Liver (tissue), 9 donors: ENCODE results near the gene KSR2. TPM values are rescaled to one million over a fixed set of nuclear protein-coding genes. Genes with fewer than 3 reads are reported as not detected.

ENCODE experiments used
- DNase-seq: peaks from one replicate; pipeline ENCODE4 v3.0.0-alpha.2; 2017; ENCODE audit warnings: low spot score
- H3K27ac ChIP-seq, 2 donors: one replicate each; pipeline ENCODE4 v1.7.0; 2013; ENCODE audit warnings: inconsistent platforms in 2 of 2, low read length in 2 of 2, control low read depth in 1 of 2, low read depth in 1 of 2, mild to moderate bottlenecking in 1 of 2
- H3K27me3 ChIP-seq, 4 donors: one replicate each; pipeline versions ENCODE4 v1.6.1 to v1.7.0; 2013; ENCODE audit warnings: low read length in 3 of 4, inconsistent platforms in 1 of 4, mild to moderate bottlenecking in 1 of 4, moderate library complexity in 1 of 4; ENCODE audit not compliant: control insufficient read depth in 4 of 4, insufficient read depth in 4 of 4
- H3K36me3 ChIP-seq, 4 donors: one replicate each; pipeline versions ENCODE4 v1.6.1 to v1.7.0; 2013; ENCODE audit warnings: low read length in 3 of 4, mild to moderate bottlenecking in 3 of 4, low read depth in 1 of 4, moderate library complexity in 1 of 4; ENCODE audit not compliant: control insufficient read depth in 4 of 4, insufficient read depth in 3 of 4
- H3K4me1 ChIP-seq, 4 donors: one replicate each; pipeline versions ENCODE4 v1.6.1 to v1.7.0; 2013; ENCODE audit warnings: low read length in 3 of 4, mild to moderate bottlenecking in 3 of 4, moderate library complexity in 1 of 4; ENCODE audit not compliant: control insufficient read depth in 4 of 4, insufficient read depth in 4 of 4
- H3K4me3 ChIP-seq, 3 donors: one replicate each; pipeline versions ENCODE4 v1.6.1 to v1.7.0; 2013; ENCODE audit warnings: low read length in 3 of 3, control low read depth in 1 of 3, low read depth in 1 of 3, mild to moderate bottlenecking in 1 of 3
- H3K9ac ChIP-seq, 2 donors: one replicate each; pipeline ENCODE4 v1.7.0; 2013; ENCODE audit warnings: low read length in 2 of 2, mild to moderate bottlenecking in 2 of 2, moderate library complexity in 2 of 2, control low read depth in 1 of 2, low read depth in 1 of 2
- H3K9me3 ChIP-seq, 4 donors: one replicate each; pipeline versions ENCODE4 v1.6.1 to v1.7.0; 2013; ENCODE audit warnings: low read length in 3 of 4; ENCODE audit not compliant: control insufficient read depth in 4 of 4
- EGR1 ChIP-seq, 2 donors: IDR thresholded peaks; 2 replicates each; pipeline ENCODE4 v1.6.1; 2016 to 2018; ENCODE audit warnings: antibody characterized with exemption in 2 of 2, low read depth in 2 of 2
- HNF4G ChIP-seq: IDR thresholded peaks from 2 replicates; pipeline ENCODE4 v1.6.1; 2016; ENCODE audit warnings: antibody characterized with exemption
- RAD21 ChIP-seq, 2 donors: IDR thresholded peaks; 2 replicates each; pipeline ENCODE4 v1.6.1; 2016; ENCODE audit warnings: antibody characterized with exemption in 2 of 2, mild to moderate bottlenecking in 2 of 2
- REST ChIP-seq: IDR thresholded peaks from 2 replicates; pipeline ENCODE4 v1.6.1; 2016; ENCODE audit warnings: antibody characterized with exemption, mild to moderate bottlenecking
- YY1 ChIP-seq: IDR thresholded peaks from 2 replicates; pipeline ENCODE4 v1.6.1; 2016; ENCODE audit warnings: antibody characterized with exemption, mild to moderate bottlenecking
- WGBS: extraction: QIAGEN DNeasy Blood & Tissue Kit; methylation state at CpG from one replicate; pipeline ENCODE4 v1.1.7; 2013; 5-methylcytosine and 5-hydroxymethylcytosine counted together
- polyA plus RNA-seq, 2 donors: library from polyadenylated mRNA; stranded (reverse) in 1 of 2; unstranded in 1 of 2; fragments of 200-250 nt in 1 of 2; fragments of >200 nt in 1 of 2; fragmentation: Nextera tagmentation in 1 of 2; extraction: Ambion mirVana in 1 of 2; gene quantifications; one replicate each; pipeline versions ENCODE4 v1.2.1 to v1.2.3, GENCODE V29; 2013 to 2015
- total RNA-seq, 2 donors: library from RNA; depleted of rRNA; stranded (reverse); fragments of >200 nt; gene quantifications; one replicate each; pipeline ENCODE4 v1.2.3, GENCODE V29; 2014
- TF ChIP-seq, protein P1 (sequence below): IDR thresholded peaks from 2 replicates; pipeline ENCODE4 v1.6.1; 2016; ENCODE audit warnings: antibody characterized with exemption
- TF ChIP-seq, protein P2 (sequence below): IDR thresholded peaks from 2 replicates; pipeline ENCODE4 v1.6.1; 2016; ENCODE audit warnings: antibody characterized with exemption
- TF ChIP-seq, protein P3 (sequence below): IDR thresholded peaks from 2 replicates; pipeline ENCODE4 v1.6.1; 2016; ENCODE audit warnings: antibody characterized with exemption
- donor health status: healthy.
- donor health status: healthy.
- donor health status: healthy.
- donor health status: healthy.
- donor health status: healthy.

Gene KSR2
- total and polyA plus RNA-seq, 4 donors, result under 0.01 to 0.02 (median under 0.01) TPM; not detected in 1

DNA sequence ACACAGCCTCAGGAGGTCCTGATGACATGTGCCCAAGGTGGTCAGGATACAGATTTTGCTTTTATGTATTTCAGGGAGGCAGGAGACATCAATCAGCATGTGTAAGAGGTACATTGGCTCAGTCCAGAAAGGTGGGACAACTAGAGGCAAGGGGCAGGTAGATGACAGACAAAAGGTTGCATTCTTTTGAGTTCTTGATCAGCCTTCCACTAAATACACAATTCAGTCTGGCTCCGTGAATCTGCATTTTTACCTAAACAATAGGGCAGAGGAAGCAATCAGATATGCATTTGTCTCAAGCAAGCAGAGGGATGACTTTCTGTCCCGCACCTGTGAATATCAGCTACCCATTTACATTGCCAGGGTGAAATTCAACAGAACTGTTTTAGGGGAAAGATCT, 178.6 kb downstream of the KSR2 start (continued):
- TF ChIP-seq REST, result no peak
- no peak for TF ChIP-seq EGR1 (IDR thresholded peaks at IDR 0.05; ENCODE audit: low read depth in 2 of 2)
- TF ChIP-seq RAD21 (IDR thresholded peaks at IDR 0.05), result no peak
- TF ChIP-seq, protein P1, sequence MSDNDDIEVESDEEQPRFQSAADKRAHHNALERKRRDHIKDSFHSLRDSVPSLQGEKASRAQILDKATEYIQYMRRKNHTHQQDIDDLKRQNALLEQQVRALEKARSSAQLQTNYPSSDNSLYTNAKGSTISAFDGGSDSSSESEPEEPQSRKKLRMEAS, result no peak

- no peaks in the 10 kb centered on the region for H3K9me3 ChIP-seq
- H3K4me1 ChIP-seq, result no peaks in the 10 kb centered on the region
- no peak for DNase-seq
- H3K9ac ChIP-seq, result no peak overlapping the region
- H3K27me3 ChIP-seq, result no peaks in the 10 kb centered on the region
- WGBS, result 39% methylated on average over 7 of the region's 7 CpGs
- H3K4me3 ChIP-seq, result no peak overlapping the region
- no peaks in the 10 kb centered on the region for H3K36me3 ChIP-seq
- H3K27ac ChIP-seq, result no peak overlapping the region
- TF ChIP-seq, protein P1, result no peak
- TF ChIP-seq, protein P2, sequence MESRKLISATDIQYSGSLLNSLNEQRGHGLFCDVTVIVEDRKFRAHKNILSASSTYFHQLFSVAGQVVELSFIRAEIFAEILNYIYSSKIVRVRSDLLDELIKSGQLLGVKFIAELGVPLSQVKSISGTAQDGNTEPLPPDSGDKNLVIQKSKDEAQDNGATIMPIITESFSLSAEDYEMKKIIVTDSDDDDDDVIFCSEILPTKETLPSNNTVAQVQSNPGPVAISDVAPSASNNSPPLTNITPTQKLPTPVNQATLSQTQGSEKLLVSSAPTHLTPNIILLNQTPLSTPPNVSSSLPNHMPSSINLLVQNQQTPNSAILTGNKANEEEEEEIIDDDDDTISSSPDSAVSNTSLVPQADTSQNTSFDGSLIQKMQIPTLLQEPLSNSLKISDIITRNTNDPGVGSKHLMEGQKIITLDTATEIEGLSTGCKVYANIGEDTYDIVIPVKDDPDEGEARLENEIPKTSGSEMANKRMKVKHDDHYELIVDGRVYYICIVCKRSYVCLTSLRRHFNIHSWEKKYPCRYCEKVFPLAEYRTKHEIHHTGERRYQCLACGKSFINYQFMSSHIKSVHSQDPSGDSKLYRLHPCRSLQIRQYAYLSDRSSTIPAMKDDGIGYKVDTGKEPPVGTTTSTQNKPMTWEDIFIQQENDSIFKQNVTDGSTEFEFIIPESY, result no peak
- TF ChIP-seq REST, result no peak
- TF ChIP-seq HNF4G, result no peak
- TF ChIP-seq YY1, result no peak
- TF ChIP-seq, protein P3, sequence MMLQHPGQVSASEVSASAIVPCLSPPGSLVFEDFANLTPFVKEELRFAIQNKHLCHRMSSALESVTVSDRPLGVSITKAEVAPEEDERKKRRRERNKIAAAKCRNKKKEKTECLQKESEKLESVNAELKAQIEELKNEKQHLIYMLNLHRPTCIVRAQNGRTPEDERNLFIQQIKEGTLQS, result no peak
These were observed 179.4 kb downstream of the KSR2 start for GRCh38 chr12:117789195-117789912.
